IPS-NIHi11 (cell line): ENCODE data around the gene ZNF35.
"Not testable (repeated sequence)": the region's sequence is repeated elsewhere in the genome, so short reads cannot be mapped to it uniquely, and the experiment has no call there.

Experiments used
- DNase-seq: peaks from one replicate; pipeline ENCODE4 v3.0.0; 2012; ENCODE audit warnings: mixed read lengths, low spot score

ZNF35 gene

GRCh38 chr3:44648564-44649229 lies at the start of gene ZNF35:
ZNF35 (plus strand) TSS chr3:44648732; CDS start chr3:44651068, 2,336 bp downstream.
- DNase-seq = peak; percentile 99

DNA sequence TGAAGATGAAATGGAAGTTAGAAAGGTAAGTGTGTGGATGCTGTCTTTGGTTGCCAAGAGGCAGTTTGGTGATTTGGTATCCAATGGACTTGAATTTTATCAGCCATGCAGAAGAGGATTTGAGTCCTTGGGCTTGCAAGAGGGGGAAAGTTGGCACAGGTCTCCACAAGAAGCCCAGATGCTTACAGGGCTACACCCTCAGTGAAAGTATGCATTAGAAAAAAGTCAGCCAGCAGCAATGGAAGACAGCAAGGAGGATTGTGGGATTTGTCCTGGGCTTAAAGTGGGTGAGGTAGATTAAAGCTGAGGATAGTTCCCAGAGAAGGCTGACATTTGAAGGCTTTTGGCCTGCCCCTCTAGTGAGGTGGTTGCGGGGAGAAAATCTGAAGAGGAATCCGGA lies 46.8 kb upstream of the ZNF35 start:
- DNase-seq = no peak

GRCh38 chr3:44612678-44613077 lies 35.9 kb upstream of the ZNF35 start:
- no peak for DNase-seq

DNA sequence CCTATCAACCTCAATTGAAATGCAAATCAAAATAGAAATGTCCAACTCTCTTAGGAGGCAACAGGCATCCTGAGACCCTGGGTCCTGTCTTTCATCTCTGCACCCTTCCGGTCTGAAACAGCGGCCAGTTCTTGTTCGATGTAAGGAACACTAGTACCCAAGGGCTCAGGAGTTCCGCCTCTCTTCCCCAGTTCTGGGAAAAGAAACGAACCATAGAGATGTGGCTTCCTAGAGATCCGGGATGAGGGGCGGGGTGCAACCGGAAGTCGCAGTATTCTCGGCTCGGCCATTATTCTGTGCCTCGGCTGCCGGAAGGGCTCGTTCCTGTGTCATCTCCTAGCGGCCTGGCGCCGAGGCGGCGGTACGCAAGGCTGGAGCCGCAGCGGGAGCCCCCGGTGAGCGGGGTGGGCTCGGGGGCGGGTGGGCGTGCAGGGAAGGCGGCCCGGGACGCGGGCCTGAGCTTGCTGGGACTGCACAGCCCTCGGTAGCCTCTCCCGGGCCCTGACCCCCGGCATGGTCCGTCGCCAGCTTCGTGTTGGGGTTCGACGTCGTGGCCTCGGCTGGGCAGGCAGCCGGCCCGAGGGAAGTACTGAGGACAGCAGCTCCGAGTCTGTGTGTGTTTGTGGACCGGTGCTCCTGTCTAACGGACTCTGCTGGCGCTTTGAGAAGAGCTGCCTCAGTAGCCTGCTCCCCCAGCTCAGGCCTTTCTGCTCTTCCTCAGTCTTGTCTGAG lies 23.6 kb upstream of the ZNF35 start, which contains the start of gene ZNF197:
ZNF197 (plus strand) TSS at position 288 of the 732 bp plus-strand sequence. CDS start 4,119 bp downstream, outside the sequence.
- DNase-seq = peak; percentile 93

DNA sequence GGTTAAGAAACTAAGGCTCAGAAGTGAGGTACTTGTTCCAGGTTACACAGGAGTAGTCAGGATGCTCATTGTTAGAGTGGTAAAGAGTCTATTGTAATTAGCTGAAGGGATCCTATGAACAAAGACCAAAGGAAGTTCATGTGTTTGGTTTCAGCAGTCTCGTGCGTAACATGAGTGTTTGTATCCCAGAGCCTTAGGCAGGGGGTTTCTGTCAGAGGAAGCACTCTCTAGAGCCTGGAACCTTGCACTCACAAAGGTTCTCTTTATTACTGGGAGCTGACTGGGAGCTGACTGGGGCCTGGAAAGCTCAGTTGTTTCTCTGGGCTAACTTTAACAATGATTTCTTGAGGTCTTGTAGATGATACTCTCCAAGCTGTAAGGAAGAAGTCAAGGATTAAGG lies 19.8 kb upstream of the ZNF35 start:
- DNase-seq = no peak

GRCh38 chr3:44632193-44632592 lies 16.3 kb upstream of the ZNF35 start:
- DNase-seq = no peak

- DNase-seq = no peak
Observed at GRCh38 chr3:44642337-44642736, 6.2 kb upstream of the ZNF35 start.

DNA sequence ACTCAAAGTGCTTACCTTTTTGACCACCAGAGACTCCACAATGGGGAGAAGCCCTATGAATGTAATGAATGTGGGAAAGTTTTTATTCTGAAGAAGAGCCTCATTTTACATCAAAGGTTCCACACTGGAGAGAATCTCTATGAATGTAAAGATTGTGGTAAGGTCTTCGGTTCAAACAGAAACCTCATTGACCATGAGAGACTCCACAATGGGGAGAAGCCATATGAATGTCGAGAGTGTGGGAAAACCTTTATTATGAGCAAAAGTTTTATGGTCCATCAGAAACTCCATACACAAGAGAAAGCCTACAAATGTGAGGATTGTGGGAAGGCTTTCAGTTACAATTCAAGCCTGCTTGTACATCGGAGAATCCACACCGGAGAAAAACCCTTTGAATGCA lies 5.5 kb upstream of the ZNF35 start:
- DNase-seq = no peak

- no peak for DNase-seq
Observed at GRCh38 chr3:44647771-44648170, 761 bp upstream of the ZNF35 start.

GRCh38 chr3:44649709-44650108 lies 1.2 kb downstream of the ZNF35 start:
- no peak for DNase-seq

- DNase-seq = no peak
Observed at GRCh38 chr3:44654039-44654438, 5.5 kb downstream of the ZNF35 start.

GRCh38 chr3:44659015-44659414 lies 10.5 kb downstream of the ZNF35 start:
- DNase-seq = no peak

DNA sequence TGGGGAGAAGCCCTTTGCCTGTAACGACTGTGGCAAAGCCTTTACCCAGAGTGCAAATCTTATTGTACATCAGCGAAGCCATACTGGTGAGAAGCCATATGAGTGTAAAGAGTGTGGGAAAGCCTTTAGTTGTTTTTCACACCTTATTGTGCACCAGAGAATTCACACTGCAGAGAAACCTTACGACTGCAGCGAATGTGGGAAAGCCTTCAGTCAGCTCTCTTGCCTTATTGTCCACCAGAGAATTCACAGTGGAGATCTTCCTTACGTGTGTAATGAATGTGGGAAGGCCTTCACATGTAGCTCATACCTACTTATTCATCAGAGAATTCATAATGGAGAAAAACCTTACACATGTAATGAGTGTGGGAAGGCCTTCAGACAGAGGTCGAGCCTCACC lies 10.9 kb downstream of the ZNF35 start:
- DNase-seq = no peak

DNA sequence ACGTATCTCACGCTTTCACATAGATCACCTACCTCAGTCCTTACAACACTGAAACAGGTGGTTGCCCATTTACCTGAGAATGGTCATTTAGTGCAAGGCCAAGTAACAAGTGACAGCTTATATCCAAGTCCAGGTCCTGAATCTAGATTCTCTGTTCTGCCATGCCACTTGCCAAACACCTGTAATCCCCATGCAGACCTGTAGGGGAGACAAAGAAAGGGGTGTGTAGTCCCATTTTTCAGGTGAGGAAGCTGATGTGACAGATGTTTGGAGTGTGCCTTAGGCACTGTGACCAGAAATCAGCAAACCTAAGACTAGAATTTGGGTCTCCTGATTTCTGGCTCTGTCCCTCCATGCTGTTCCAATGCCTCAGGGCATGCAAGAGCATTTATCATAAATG lies 12.7 kb downstream of the ZNF35 start:
- peak; percentile 26 for DNase-seq

GRCh38 chr3:44665173-44665572 lies 16.6 kb downstream of the ZNF35 start:
- DNase-seq = no peak

DNA sequence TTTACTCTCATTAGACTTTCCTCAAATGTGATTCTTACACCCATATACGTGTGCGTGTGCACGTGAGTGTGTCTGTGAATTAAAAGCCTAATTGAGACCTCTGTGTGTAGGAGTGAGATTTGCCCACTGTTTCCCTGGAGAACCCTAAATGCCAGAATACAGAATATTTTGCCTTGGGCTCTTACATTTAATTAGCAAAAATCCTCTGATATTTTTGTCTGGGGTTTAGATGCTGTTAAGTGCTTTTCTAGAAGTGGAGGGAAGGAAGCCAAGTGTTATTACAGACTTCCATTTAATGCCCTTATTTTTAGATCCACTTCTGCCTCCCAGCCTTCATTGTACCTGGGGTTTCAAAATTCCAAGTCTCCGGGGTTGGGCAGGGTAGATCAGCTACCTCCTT lies 17.8 kb downstream of the ZNF35 start:
- DNase-seq = no peak

DNA sequence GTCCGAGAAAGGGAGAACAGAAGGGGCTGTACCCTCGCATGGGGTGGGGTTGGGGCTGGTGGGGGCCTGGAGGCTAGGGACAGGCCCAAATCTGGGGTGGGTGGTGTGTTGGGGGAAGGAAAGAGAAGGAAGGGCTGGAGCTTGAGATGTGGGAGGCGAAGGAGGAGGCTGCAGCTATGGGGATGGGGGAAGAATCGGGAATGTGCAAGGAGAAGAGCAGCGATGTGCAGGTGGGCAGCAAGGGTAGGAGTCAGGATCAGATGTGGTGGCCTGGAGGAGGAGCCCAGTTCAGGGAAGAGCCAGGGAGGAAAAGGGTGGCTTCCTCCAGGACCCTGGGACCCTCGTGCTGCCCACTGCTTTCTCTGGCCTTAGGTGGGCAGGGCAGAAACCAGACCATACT lies 21.2 kb downstream of the ZNF35 start:
- DNase-seq = no peak

GRCh38 chr3:44673466-44673865 lies 24.9 kb downstream of the ZNF35 start:
- DNase-seq = not testable (repeated sequence)

DNA sequence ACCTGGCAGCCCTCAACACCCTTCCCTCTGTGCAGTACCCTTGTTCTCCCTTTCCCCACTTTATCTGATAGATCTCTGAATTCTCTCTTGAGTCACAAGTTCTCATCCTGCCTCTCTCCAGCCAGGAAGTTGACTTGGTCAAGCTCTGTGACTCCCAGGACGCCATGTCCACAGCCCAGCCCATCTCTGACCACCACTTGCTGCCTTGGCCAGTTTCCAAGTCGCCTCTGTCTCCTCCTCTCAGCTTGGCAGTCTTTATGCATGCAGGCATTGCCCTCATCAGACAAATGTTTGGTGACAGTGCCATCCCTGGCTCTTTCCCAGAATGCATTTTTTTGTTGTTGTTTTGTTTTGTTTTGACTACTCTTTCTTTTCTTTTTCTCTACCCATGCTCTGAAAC lies 25.7 kb downstream of the ZNF35 start:
- no peak for DNase-seq

DNA sequence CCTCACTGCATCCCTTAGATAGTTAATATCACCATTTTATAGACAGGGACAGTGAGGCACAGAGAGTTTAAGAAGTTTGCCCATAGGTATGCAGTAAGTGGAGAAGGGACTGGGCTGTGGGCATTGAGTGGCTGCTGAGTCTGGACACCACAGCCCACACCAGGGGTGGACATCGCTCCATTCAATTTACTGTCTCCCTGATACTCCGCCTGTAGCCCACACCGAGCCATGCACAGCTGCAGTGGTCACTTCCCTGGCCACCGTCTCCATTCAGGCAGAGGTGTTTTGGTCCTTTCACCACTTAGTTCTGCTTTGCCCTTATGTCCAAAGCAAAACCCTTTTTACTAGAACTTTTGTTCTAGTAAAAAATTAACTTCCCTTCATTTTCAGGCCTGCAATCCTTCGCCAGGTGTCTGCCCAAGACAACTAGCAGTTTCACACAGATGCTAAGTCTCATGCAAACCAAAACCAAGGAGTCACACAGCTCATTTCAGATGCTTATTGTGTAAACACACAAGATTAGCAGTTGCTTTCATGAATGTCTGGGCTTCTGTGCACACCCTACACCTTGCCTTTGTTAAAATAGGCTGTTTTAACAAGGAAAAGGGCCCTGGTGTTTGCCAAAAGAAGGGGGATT lies 30.1 kb downstream of the ZNF35 start:
- no peak for DNase-seq

- no peak for DNase-seq
Observed at GRCh38 chr3:44680921-44681455, 32.5 kb downstream of the ZNF35 start.

DNA sequence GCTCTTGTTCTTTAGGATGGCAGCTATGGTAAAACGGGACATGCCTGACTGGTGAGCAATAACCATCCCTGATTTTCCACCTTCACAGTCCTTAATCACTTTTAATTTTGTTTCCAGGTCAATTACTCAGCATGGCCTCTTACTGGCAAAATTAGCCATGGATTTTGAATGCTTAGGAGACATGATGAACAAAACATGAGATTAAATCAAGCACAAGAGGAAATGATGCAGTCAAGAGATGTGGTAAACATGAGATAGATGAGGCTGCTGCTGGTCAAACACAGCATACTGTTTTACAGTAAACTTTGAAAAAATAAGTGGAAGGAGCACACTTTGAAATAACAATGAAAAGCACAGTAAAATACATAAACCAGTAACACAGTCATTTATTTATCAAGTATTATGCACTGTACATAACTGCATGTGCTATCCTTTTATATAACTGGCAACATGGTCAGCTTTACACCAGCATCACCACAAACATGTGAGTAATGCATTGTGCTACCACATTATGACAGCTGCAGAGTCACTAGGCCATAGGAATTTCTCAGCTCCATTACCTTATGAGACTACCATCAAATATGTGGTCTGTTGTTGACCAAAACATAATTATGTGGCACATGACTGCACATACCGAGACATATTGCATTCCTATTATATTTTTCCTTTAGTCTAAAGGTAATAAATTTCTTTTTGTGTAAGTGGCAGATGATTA lies 33.8 kb downstream of the ZNF35 start:
- no peak for DNase-seq
